GM18517 (cell line): ENCODE results near the gene HINT3.
"Not testable (repeated sequence)": the region's sequence is repeated elsewhere in the genome, so short reads cannot be mapped to it uniquely, and the experiment has no call there.

Experiments
- ATAC-seq: cut with Tn5 transposase; IDR thresholded peaks from one replicate; pipeline ENCODE4 v1.9.1; 2021; ENCODE audit warnings: mild to moderate bottlenecking, moderate library complexity; ENCODE audit not compliant: unreplicated experiment

The HINT3 gene

GRCh38 chr6:125939026-125939425 is 17.5 kb upstream of the HINT3 start:
- no peak for ATAC-seq

- no peak for ATAC-seq
Measured at GRCh38 chr6:125939791-125940190, 16.8 kb upstream of the HINT3 start.

- ATAC-seq: no peak
Measured at GRCh38 chr6:125940247-125941041, 16.1 kb upstream of the HINT3 start.

GRCh38 chr6:125942672-125943527 is 13.7 kb upstream of the HINT3 start:
- no peak for ATAC-seq

- no peak for ATAC-seq
Measured at GRCh38 chr6:125943528-125944433, 12.8 kb upstream of the HINT3 start.

GRCh38 chr6:125944434-125944816 is 12.1 kb upstream of the HINT3 start:
- ATAC-seq: no peak

GRCh38 chr6:125944896-125945295 is 11.7 kb upstream of the HINT3 start:
- ATAC-seq: no peak

GRCh38 chr6:125945378-125946141 is 11.0 kb upstream of the HINT3 start:
- no peak for ATAC-seq

GRCh38 chr6:125947615-125948014 is 9.0 kb upstream of the HINT3 start:
- ATAC-seq: no peak

GRCh38 chr6:125948455-125948854 is 8.1 kb upstream of the HINT3 start:
- ATAC-seq: no peak

- no peak for ATAC-seq
Measured at GRCh38 chr6:125949069-125949468, 7.5 kb upstream of the HINT3 start.

- ATAC-seq: no peak
Measured at GRCh38 chr6:125950293-125950692, 6.3 kb upstream of the HINT3 start.

GRCh38 chr6:125950716-125951115 is 5.9 kb upstream of the HINT3 start:
- ATAC-seq: not testable (repeated sequence)

- ATAC-seq: no peak
Measured at GRCh38 chr6:125951323-125951722, 5.2 kb upstream of the HINT3 start.

- ATAC-seq: no peak
Measured at GRCh38 chr6:125952764-125953501, 3.6 kb upstream of the HINT3 start.

- no peak for ATAC-seq
Measured at GRCh38 chr6:125953502-125953875, 3.1 kb upstream of the HINT3 start.

- ATAC-seq: no peak
Measured at GRCh38 chr6:125954735-125955339, 1.7 kb upstream of the HINT3 start.

GRCh38 chr6:125955973-125956372 is 597 bp upstream of the HINT3 start:
- no peak for ATAC-seq

GRCh38 chr6:125957391-125957693 is 772 bp downstream of the HINT3 start:
- no peak for ATAC-seq
